OCI-LY7 (cell line): ENCODE results near the gene USP48.

Experiments
- CTCF ChIP-seq: fragments of 200-600 bp; sonication (generic); conservative IDR thresholded peaks from 2 replicates; pipeline ENCODE4 v1.5.1; 2014; ENCODE audit warnings: mild to moderate bottlenecking, antibody characterized with exemption, low read length, moderate library complexity, mixed read lengths
- EZH2phosphoT487 ChIP-seq: fragments of 200-600 bp; sonication (generic); IDR thresholded peaks from 2 replicates; pipeline ENCODE4 v1.6.1; 2018; ENCODE audit warnings: low read depth, borderline replicate concordance, mild to moderate bottlenecking, mixed run types, antibody characterized with exemption, low read length, moderate library complexity, mixed read lengths

- TF ChIP-seq CTCF (peak; percentile 84), EZH2phosphoT487 (no peak)
Observed at GRCh38 chr1:21659099-21659923, 123.6 kb downstream of the USP48 start.
